ENCODE results near the gene HDAC9.

HDAC9 gene

GRCh38 chr7:18753972-18754610 lies 258.5 kb downstream of the HDAC9 start:
- no peak for DNase-seq

- DNase-seq, result no peak
Measured at GRCh38 chr7:18754766-18755165, 259.2 kb downstream of the HDAC9 start.

GRCh38 chr7:18755793-18756192 lies 260.2 kb downstream of the HDAC9 start:
- no peak for DNase-seq

- no peak for DNase-seq
Measured at GRCh38 chr7:18756378-18757050, 261.0 kb downstream of the HDAC9 start.

- no peak for DNase-seq
Measured at GRCh38 chr7:18760046-18760445, 264.5 kb downstream of the HDAC9 start.

- no peak for DNase-seq
Measured at GRCh38 chr7:18760631-18761445, 265.3 kb downstream of the HDAC9 start.

GRCh38 chr7:18762189-18762588 lies 266.6 kb downstream of the HDAC9 start:
- no peak for DNase-seq

- DNase-seq, result no peak
Measured at GRCh38 chr7:18768256-18768655, 272.7 kb downstream of the HDAC9 start.

GRCh38 chr7:18770154-18770811 lies 274.7 kb downstream of the HDAC9 start:
- DNase-seq, result peak; percentile 32

GRCh38 chr7:18770822-18771221 lies 275.3 kb downstream of the HDAC9 start:
- DNase-seq, result no peak

GRCh38 chr7:18771834-18772566 lies 276.5 kb downstream of the HDAC9 start:
- DNase-seq, result no peak

GRCh38 chr7:18772567-18772965 lies 277.0 kb downstream of the HDAC9 start:
- DNase-seq, result no peak

- DNase-seq, result no peak
Measured at GRCh38 chr7:18777314-18777713, 281.8 kb downstream of the HDAC9 start.

GRCh38 chr7:18778594-18778993 lies 283.0 kb downstream of the HDAC9 start:
- no peak for DNase-seq

GRCh38 chr7:18780266-18780665 lies 284.7 kb downstream of the HDAC9 start:
- DNase-seq, result no peak

GRCh38 chr7:18780938-18781337 lies 285.4 kb downstream of the HDAC9 start:
- DNase-seq, result no peak

GRCh38 chr7:18786196-18786727 lies 290.7 kb downstream of the HDAC9 start:
- DNase-seq, result no peak

- no peak for DNase-seq
Measured at GRCh38 chr7:18786796-18787195, 291.2 kb downstream of the HDAC9 start.

- DNase-seq, result no peak
Measured at GRCh38 chr7:18788026-18788425, 292.5 kb downstream of the HDAC9 start.

GRCh38 chr7:18792871-18793595 lies 297.5 kb downstream of the HDAC9 start:
- DNase-seq, result no peak

- no peak for DNase-seq
Measured at GRCh38 chr7:18796216-18796615, 300.7 kb downstream of the HDAC9 start.
